Hepatocyte (in vitro differentiated cells): ENCODE data around the gene GIPC3. TPM values are rescaled to one million over a fixed set of nuclear protein-coding genes. Genes with fewer than 3 reads are reported as not detected.

Source experiments
- DNase-seq: peaks from one replicate; pipeline ENCODE4 v3.0.0-alpha.2; 2016; ENCODE audit warnings: low spot score
- H2AFZ ChIP-seq: fragments of 200-600 bp; sonication (generic); 2 replicates; pipeline ENCODE4 v1.6.0; 2016; ENCODE audit warnings: antibody characterized with exemption, mild to moderate bottlenecking
- H3K27ac ChIP-seq: fragments of 200-600 bp; sonication (generic); 2 replicates; pipeline ENCODE4 v1.5.1; 2016; ENCODE audit warnings: mild to moderate bottlenecking
- H3K27me3 ChIP-seq: fragments of 200-600 bp; sonication (generic); 2 replicates; pipeline ENCODE4 v1.6.1; 2016
- H3K36me3 ChIP-seq: fragments of 200-600 bp; sonication (generic); replicated peaks from 2 replicates; pipeline ENCODE4 v1.5.1; 2016; ENCODE audit warnings: low read depth; ENCODE audit not compliant: insufficient read depth
- H3K4me1 ChIP-seq: fragments of 200-600 bp; sonication (generic); 2 replicates; pipeline ENCODE4 v1.5.1; 2016; ENCODE audit warnings: mild to moderate bottlenecking, moderate library complexity; ENCODE audit not compliant: insufficient read depth
- H3K4me2 ChIP-seq: fragments of 200-600 bp; sonication (generic); 2 replicates; pipeline ENCODE4 v1.6.0; 2016
- H3K4me3 ChIP-seq: fragments of 200-600 bp; sonication (generic); 2 replicates; pipeline ENCODE4 v1.5.1; 2016; ENCODE audit warnings: mild to moderate bottlenecking
- H3K79me2 ChIP-seq: fragments of 200-600 bp; sonication (generic); 2 replicates; pipeline ENCODE4 v1.6.0; 2017; ENCODE audit warnings: mild to moderate bottlenecking
- H3K9me2 ChIP-seq: fragments of 200-600 bp; sonication (generic); replicated peaks from 2 replicates; pipeline ENCODE4 v1.6.0; 2017; ENCODE audit warnings: mild to moderate bottlenecking; ENCODE audit not compliant: insufficient read depth
- H3K9me3 ChIP-seq: fragments of 200-600 bp; sonication (generic); 2 replicates; pipeline ENCODE4 v1.5.1; 2016; ENCODE audit warnings: low read depth, mild to moderate bottlenecking
- H4K20me1 ChIP-seq: fragments of 200-600 bp; sonication (generic); 2 replicates; pipeline ENCODE4 v1.6.0; 2016; ENCODE audit warnings: mild to moderate bottlenecking; ENCODE audit not compliant: insufficient read depth, poor library complexity, severe bottlenecking
- EZH2 ChIP-seq: fragments of 200-600 bp; sonication (generic); IDR thresholded peaks from 2 replicates; pipeline ENCODE4 v1.6.1; 2016; ENCODE audit warnings: antibody characterized with exemption, mild to moderate bottlenecking, borderline replicate concordance
- EZH2phosphoT487 ChIP-seq: fragments of 200-600 bp; sonication (generic); IDR thresholded peaks from one replicate; pipeline ENCODE4 v1.6.1; 2018; ENCODE audit warnings: antibody characterized with exemption, mild to moderate bottlenecking, low read depth, moderate library complexity; ENCODE audit not compliant: unreplicated experiment, severe bottlenecking
- WGBS: methylation state at CpG from one replicate; pipeline ENCODE4 v1.1.6; 2016; ENCODE audit warnings: low lambda C conversion rate; ENCODE audit errors: missing lambda C conversion rate; 5-methylcytosine and 5-hydroxymethylcytosine counted together
- polyA plus RNA-seq: library from polyadenylated mRNA; unstranded; fragments of >200 nt; fragmentation: Nextera tagmentation; extraction: Ambion mirVana; gene quantifications from 2 replicates; pipeline ENCODE4 v1.2.1, GENCODE V29; 2016
- total RNA-seq: library from RNA; depleted of rRNA; stranded (reverse); fragments of >200 nt; gene quantifications from 2 replicates; pipeline ENCODE4 v1.2.3, GENCODE V29; 2014
- TF ChIP-seq, protein P1 (sequence below): fragments of 200-600 bp; sonication (generic); IDR thresholded peaks from 2 replicates; pipeline ENCODE4 v1.5.1; 2016; ENCODE audit warnings: antibody characterized with exemption, mild to moderate bottlenecking; ENCODE audit not compliant: poor library complexity

The GIPC3 gene
- total and polyA plus RNA-seq, 2 experiments from 2014 or later, result 0.28 TPM; not detected in 1

DNA sequence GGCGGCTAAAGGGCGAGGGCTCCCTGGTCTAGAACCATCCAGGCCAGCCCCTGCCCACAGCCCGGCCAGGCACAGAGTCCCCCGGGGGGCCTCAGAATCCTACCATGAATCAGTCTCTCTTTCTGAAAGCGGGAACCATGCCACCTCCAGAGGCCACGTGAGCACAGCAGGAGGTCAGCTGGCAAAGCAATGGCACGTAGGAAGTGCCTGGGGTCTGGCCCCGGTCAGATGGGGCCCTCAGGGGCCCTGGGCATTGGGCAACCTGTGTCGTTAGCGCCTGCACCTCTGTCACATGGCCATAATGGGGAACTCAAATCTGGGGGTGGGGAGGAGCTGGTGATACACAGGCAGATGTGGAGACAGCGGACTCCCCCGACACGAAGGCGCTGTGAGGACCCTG lies 36.7 kb upstream of the GIPC3 start:
- Histone ChIP-seq H3K9me2 (no peaks in the 10 kb centered on the region), H3K27ac (no peak overlapping the region), H3K4me2 (no peak overlapping the region), H3K4me3 (no peak overlapping the region), H3K27me3 (no peaks in the 10 kb centered on the region), H3K36me3 (no peaks in the 10 kb centered on the region), H4K20me1 (no peaks in the 10 kb centered on the region), H3K4me1 (no peaks in the 10 kb centered on the region), H2AFZ (no peak overlapping the region), H3K79me2 (no peaks in the 10 kb centered on the region), H3K9me3 (no peaks in the 10 kb centered on the region)
- DNase-seq, result no peak
- WGBS, result 93% methylated on average over 14 of the region's 14 CpGs
- TF ChIP-seq, protein P1, sequence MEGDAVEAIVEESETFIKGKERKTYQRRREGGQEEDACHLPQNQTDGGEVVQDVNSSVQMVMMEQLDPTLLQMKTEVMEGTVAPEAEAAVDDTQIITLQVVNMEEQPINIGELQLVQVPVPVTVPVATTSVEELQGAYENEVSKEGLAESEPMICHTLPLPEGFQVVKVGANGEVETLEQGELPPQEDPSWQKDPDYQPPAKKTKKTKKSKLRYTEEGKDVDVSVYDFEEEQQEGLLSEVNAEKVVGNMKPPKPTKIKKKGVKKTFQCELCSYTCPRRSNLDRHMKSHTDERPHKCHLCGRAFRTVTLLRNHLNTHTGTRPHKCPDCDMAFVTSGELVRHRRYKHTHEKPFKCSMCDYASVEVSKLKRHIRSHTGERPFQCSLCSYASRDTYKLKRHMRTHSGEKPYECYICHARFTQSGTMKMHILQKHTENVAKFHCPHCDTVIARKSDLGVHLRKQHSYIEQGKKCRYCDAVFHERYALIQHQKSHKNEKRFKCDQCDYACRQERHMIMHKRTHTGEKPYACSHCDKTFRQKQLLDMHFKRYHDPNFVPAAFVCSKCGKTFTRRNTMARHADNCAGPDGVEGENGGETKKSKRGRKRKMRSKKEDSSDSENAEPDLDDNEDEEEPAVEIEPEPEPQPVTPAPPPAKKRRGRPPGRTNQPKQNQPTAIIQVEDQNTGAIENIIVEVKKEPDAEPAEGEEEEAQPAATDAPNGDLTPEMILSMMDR, result no peak
- no peak for TF ChIP-seq EZH2

DNA sequence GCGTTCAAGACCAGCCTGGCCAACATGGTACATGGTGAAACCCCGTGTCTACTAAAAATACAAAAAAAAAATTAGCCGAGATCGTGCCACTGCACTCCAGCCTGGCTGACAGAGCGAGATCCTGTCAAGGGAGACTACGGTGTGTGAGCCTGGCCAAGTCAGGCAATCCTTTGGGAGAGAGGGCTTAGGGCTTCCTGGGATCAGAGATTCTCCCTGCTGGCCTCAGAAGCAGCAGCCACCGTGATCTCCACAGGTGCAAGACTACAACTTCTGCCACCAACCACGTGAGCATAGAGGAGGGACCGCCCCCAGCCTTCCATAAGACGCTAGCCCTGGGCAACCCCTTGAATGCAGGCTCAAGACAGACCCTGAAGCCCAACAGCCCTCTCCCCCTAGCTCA lies 35.5 kb upstream of the GIPC3 start:
- no peaks in the 10 kb centered on the region for H3K36me3 ChIP-seq
- TF ChIP-seq, protein P1, result no peak
- TF ChIP-seq EZH2 (no peak), EZH2phosphoT487 (no peak)
- no peak overlapping the region for H3K4me2 ChIP-seq
- no peak overlapping the region for H3K4me3 ChIP-seq
- H3K27me3 ChIP-seq, result no peaks in the 10 kb centered on the region
- DNase-seq, result no peak
- H4K20me1 ChIP-seq, result no peaks in the 10 kb centered on the region
- H3K9me3 ChIP-seq, result no peaks in the 10 kb centered on the region
- H3K79me2 ChIP-seq, result no peaks in the 10 kb centered on the region
- H3K9me2 ChIP-seq, result no peaks in the 10 kb centered on the region
- 94% methylated on average over 10 of the region's 10 CpGs for WGBS
- no peak overlapping the region for H3K27ac ChIP-seq
- no peak overlapping the region for H2AFZ ChIP-seq
- H3K4me1 ChIP-seq, result no peaks in the 10 kb centered on the region

DNA sequence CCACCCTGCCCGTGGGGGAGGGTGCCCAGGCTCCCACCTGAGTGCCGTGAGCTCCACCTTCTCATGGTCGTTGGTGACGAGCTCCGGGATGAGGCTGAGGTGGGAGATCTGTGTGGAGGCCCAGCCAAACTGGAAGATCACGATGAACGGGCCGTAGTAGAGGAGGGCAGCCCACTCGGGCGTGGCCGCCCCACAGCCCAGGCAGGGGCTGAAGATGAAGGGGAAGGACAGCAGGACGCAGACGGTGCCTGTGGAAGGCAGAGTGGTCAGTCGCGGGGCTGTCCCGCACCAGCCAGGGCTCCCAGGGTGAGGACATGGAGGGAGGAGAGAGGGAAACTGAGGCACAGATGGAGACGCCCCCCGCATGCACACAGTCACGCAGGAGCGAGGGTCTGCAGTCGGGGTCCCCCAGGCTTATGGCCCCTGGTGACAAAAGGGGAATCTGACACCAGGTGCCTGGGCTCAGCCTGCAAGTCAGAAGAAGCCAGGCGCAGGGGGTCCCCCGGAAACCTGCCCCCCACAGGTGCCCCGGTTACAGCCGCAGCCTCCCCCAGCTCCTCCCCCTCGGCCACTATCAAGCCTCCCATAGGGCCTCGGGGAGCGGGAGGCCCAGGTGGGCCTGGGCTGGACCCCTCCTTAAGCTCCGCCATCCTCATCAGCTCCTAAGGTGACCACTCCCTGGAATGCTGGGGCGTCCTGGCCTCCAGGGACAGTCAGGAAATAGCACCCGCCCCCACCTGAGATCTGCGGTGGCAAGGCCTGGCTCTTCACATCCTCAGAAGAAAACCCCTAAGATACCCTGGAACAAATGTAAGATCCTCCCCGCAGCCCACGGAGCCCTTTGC lies 34.1 kb upstream of the GIPC3 start:
- H3K79me2 ChIP-seq, result peaks cover 5% of the 10 kb centered on the region

More for the DNA sequence above, 34.1 kb upstream of the GIPC3 start:
- no peaks in the 10 kb centered on the region for H3K36me3 ChIP-seq
- 96% methylated on average over 29 of the region's 34 CpGs for WGBS
- DNase-seq, result no peak
- no peaks in the 10 kb centered on the region for H3K9me3 ChIP-seq
- peaks cover under 1% of the 10 kb centered on the region for H4K20me1 ChIP-seq
- H3K27ac ChIP-seq, result no peak overlapping the region
- TF ChIP-seq EZH2phosphoT487 (no peak), EZH2 (no peak)
- TF ChIP-seq, protein P1, result no peak
- peaks cover 7% of the 10 kb centered on the region for H3K4me1 ChIP-seq
- H3K27me3 ChIP-seq, result no peaks in the 10 kb centered on the region
- no peak overlapping the region for H3K4me2 ChIP-seq
- no peaks in the 10 kb centered on the region for H3K9me2 ChIP-seq
- no peak overlapping the region for H2AFZ ChIP-seq
- H3K4me3 ChIP-seq, result no peak overlapping the region
